Measurements from ENCODE around the gene CRACDL. TPM values are rescaled to one million over a fixed set of nuclear protein-coding genes. Genes with fewer than 3 reads are reported as not detected.

CRACDL gene
- total and polyA plus RNA-seq, 2 of the 13 experiments (the other 11 are each of a cell fraction or from before 2014, with no cell fraction given): 0.15 to 0.26 TPM

DNA sequence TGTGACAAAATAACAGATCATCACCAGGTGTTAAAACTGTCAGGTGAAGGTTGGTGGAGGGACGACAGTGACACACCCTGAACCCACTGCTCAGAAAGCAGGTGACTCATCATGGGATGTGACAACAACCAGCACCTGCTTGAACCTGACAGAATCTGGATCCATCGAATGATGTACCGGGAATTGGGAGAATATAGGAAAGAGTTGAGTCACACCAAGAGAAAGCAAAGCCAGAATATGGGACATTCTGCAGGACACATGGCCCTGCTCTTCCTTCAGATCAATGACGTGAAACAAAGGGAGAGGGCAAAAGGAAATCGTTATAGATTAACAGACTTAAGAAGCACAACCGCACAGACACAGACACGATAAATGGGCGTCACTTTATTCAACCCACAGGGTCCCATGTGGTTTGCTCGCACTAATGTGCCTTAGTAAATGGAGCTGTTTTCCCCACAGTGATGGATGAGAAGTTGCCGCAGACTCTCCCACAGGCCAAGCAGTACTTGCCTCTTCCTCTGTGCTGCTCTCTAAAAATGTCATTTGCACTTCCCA is 100.1 kb downstream of the CRACDL start (continued):
- TF ChIP-seq, protein P1, sequence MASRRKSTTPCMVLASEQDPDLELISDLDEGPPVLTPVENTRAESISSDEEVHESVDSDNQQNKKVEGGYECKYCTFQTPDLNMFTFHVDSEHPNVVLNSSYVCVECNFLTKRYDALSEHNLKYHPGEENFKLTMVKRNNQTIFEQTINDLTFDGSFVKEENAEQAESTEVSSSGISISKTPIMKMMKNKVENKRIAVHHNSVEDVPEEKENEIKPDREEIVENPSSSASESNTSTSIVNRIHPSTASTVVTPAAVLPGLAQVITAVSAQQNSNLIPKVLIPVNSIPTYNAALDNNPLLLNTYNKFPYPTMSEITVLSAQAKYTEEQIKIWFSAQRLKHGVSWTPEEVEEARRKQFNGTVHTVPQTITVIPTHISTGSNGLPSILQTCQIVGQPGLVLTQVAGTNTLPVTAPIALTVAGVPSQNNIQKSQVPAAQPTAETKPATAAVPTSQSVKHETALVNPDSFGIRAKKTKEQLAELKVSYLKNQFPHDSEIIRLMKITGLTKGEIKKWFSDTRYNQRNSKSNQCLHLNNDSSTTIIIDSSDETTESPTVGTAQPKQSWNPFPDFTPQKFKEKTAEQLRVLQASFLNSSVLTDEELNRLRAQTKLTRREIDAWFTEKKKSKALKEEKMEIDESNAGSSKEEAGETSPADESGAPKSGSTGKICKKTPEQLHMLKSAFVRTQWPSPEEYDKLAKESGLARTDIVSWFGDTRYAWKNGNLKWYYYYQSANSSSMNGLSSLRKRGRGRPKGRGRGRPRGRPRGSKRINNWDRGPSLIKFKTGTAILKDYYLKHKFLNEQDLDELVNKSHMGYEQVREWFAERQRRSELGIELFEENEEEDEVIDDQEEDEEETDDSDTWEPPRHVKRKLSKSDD (CRISPR knock-in tag; IDR thresholded peaks at IDR 0.05; ENCODE audit: low read depth): no peak
- TF ChIP-seq TAF1 (CRISPR knock-in tag; IDR thresholded peaks at IDR 0.05) (no peak), ATAD3A (CRISPR knock-in tag; IDR thresholded peaks at IDR 0.05) (no peak), RELA (CRISPR knock-in tag; IDR thresholded peaks at IDR 0.05) (no peak), GATAD2A (CRISPR knock-in tag; IDR thresholded peaks at IDR 0.05) (no peak), PRMT3 (CRISPR knock-in tag; IDR thresholded peaks at IDR 0.05; ENCODE audit: borderline replicate concordance, low read depth) (no peak), ZNF138 (CRISPR knock-in tag; IDR thresholded peaks at IDR 0.05; ENCODE audit: low read depth) (no peak), FOXC1 (CRISPR knock-in tag; IDR thresholded peaks at IDR 0.05; ENCODE audit: borderline replicate concordance) (no peak), ZBTB7B (CRISPR knock-in tag; IDR thresholded peaks at IDR 0.05) (no peak), NKX3-1 (CRISPR knock-in tag; IDR thresholded peaks at IDR 0.05) (no peak)

DNA sequence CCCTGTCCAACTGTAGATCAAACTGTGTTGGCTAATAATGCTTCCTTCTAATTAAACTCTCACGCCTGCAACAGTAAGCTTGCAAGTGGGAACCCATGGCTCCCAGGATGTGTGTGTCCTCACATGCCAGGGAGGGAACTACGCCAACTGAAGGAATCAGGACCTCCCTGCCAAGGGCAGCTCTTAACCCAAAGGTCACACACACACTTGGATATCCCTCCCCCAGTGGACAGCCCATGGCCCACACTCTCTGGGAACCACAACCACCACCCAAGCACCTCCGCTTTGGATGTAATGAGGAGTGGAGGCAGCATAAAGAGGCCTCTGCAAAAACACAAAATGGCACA is 102.1 kb downstream of the CRACDL start:
- intact Hi-C loops (cut with micrococcal nuclease; ENCODE audit: unreplicated experiment) (no loop called here), in situ Hi-C loops (cut with HindIII; ENCODE audit: extremely low pct_ligation_motif_present, low pct_unique_long_range_greater_than_20kb) (loop anchor here (25.0 kb wide), 1 partner anchor 422 kb away; no protein-coding TSS in a partner anchor)
- no peak for DNase-seq (ENCODE audit: low spot score)
- POLR2A ChIA-PET: interaction anchor here (0.9 kb wide), 1 partner anchor 33 kb away, joined by 3 read pairs; no protein-coding TSS in a partner anchor
- H3K79me2 ChIP-seq (ENCODE audit: insufficient read depth, low read length): no peaks in the 10 kb centered on the region
- no peak overlapping the region for H3K9ac ChIP-seq (ENCODE audit: insufficient read depth, low read depth, low read length)
- CTCF ChIA-PET (ENCODE audit: low intra/inter-chr PET ratio, low total read pairs): interaction anchor here (1.1 kb wide), 1 partner anchor 185 kb away, joined by 4 read pairs; no protein-coding TSS in a partner anchor
- no peaks in the 10 kb centered on the region for H4K20me1 ChIP-seq (ENCODE audit: insufficient read depth, low read length)
- H3K9me3 ChIP-seq (ENCODE audit: low read length): no peaks in the 10 kb centered on the region
- FAIRE-seq: no peak
- no peak for TF ChIP-seq ZNF333 (CRISPR knock-in tag; IDR thresholded peaks at IDR 0.05; ENCODE audit: borderline replicate concordance)
- TF ChIP-seq, protein P2, sequence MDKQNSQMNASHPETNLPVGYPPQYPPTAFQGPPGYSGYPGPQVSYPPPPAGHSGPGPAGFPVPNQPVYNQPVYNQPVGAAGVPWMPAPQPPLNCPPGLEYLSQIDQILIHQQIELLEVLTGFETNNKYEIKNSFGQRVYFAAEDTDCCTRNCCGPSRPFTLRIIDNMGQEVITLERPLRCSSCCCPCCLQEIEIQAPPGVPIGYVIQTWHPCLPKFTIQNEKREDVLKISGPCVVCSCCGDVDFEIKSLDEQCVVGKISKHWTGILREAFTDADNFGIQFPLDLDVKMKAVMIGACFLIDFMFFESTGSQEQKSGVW (CRISPR knock-in tag; IDR thresholded peaks at IDR 0.05; ENCODE audit: borderline replicate concordance): no peak
- TF ChIP-seq, protein P3, sequence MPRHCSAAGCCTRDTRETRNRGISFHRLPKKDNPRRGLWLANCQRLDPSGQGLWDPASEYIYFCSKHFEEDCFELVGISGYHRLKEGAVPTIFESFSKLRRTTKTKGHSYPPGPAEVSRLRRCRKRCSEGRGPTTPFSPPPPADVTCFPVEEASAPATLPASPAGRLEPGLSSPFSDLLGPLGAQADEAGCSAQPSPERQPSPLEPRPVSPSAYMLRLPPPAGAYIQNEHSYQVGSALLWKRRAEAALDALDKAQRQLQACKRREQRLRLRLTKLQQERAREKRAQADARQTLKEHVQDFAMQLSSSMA (CRISPR knock-in tag; IDR thresholded peaks at IDR 0.05): no peak
- H3K27ac ChIP-seq (ENCODE audit: extremely low read length, insufficient read depth, low read length): no peak overlapping the region
- BruUV-seq (replicated peaks): no TSS peak
- H2AFZ ChIP-seq (ENCODE audit: low read length): no peak overlapping the region
- H3K27me3 ChIP-seq (ENCODE audit: control insufficient read depth in 1 of 2, insufficient read depth in 2 of 2, low read length in 2 of 2): no peaks in the 10 kb centered on the region
- no peak overlapping the region for H3K4me3 ChIP-seq (replicated peaks in 1 of 3; ENCODE audit: insufficient read depth in 1 of 3, low read depth in 2 of 3, low read length in 3 of 3)
- peaks cover 65% of the 10 kb centered on the region for H3K4me1 ChIP-seq (ENCODE audit: insufficient read depth, low read length)
- ATAC-seq: no peak
- H3K4me2 ChIP-seq (ENCODE audit: low read depth, low read length): no peak overlapping the region
- H3K36me3 ChIP-seq (replicated peaks in 1 of 2; ENCODE audit: control insufficient read depth in 1 of 2, insufficient read depth in 2 of 2, low read length in 2 of 2): no peaks in the 10 kb centered on the region
- 97% methylated on average over 3 of the region's 3 CpGs for WGBS (ENCODE audit: low lambda C conversion rate)
